Measurements from ENCODE around the gene SENP1. TPM values are rescaled to one million over a fixed set of nuclear protein-coding genes. Genes with fewer than 3 reads are reported as not detected.

Gene SENP1
- total and polyA plus RNA-seq, 2 donors (not counting 3 experiments of a cell fraction or from before 2014, with no cell fraction given) = 9.9 to 20.5 TPM

DNA sequence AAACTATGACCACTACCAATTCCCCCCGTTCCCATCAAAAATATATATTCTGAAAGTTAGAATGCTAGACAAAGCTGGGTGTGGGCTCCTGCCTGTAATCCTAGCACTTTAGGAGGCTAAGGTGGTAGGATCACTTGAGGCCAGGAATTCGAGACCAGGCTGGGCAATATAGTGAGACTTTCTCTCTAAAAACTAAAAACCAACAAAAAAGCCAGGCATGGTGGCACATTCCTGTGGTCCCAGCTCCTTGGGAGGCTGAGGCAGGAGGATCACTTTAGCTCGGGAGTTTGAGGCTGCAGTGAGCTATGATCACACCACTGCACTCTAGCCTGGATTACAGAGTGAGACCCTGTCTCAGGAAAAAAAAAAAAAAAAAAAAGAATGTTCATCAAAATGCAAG lies 52.8 kb downstream of the SENP1 start:
- Histone ChIP-seq H3K4me2 (ENCODE audit: insufficient read depth, low read length) (no peak overlapping the region), H3K79me2 (ENCODE audit: control insufficient read depth, insufficient read depth, low read length) (no peaks in the 10 kb centered on the region), H3K27ac (ENCODE audit: insufficient read depth, low read depth, low read length) (no peak overlapping the region), H3K4me1 (ENCODE audit: control insufficient read depth, extremely low read depth, insufficient read depth, low read length) (no peaks in the 10 kb centered on the region), H4K20me1 (replicated peaks; ENCODE audit: control insufficient read depth, extremely low read depth, insufficient read depth, low read length) (no peaks in the 10 kb centered on the region), H3K9ac (replicated peaks; ENCODE audit: extremely low read depth, insufficient read depth, low read length) (no peak overlapping the region), H3K9me1 (replicated peaks; ENCODE audit: control insufficient read depth, extremely low read depth, insufficient read depth, low read length) (no peaks in the 10 kb centered on the region), H3K4me3 (replicated peaks in 1 of 3; ENCODE audit: insufficient read depth in 1 of 3, low read depth in 1 of 3, low read length in 3 of 3) (no peak overlapping the region), H2AFZ (ENCODE audit: low read depth, low read length) (no peak overlapping the region), H3K9me3 (replicated peaks; ENCODE audit: control insufficient read depth, insufficient read depth, low read length) (no peaks in the 10 kb centered on the region), H3K27me3 (ENCODE audit: control insufficient read depth in 2 of 2, insufficient read depth in 2 of 2, low read length in 2 of 2) (no peaks in the 10 kb centered on the region), H3K36me3 (ENCODE audit: control insufficient read depth in 2 of 2, extremely low read depth in 1 of 2, insufficient read depth in 2 of 2, low read length in 2 of 2) (peaks cover 0 to 3% of the 10 kb centered on the region in 2 experiments)
- TF ChIP-seq, protein P1, sequence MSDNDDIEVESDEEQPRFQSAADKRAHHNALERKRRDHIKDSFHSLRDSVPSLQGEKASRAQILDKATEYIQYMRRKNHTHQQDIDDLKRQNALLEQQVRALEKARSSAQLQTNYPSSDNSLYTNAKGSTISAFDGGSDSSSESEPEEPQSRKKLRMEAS (IDR thresholded peaks at IDR 0.05; ENCODE audit: insufficient read depth, insufficient read length) = no peak
- no peak for TF ChIP-seq POLR2AphosphoS5 (IDR thresholded peaks at IDR 0.05; ENCODE audit: insufficient read depth, low read depth, low read length)
- intact Hi-C loops (cut with micrococcal nuclease) = no loop called here
- ChIA-PET CTCF (no interaction called here), POLR2A (no interaction called here)
- FAIRE-seq (no peak), DNase-seq (ENCODE audit: low read depth, low spot score) (no peak)
- BruUV-seq (replicated peaks) = no TSS peak
- dilution Hi-C loops (cut with MboI; ENCODE audit: extremely low pct_ligation_motif_present, low sequenced_read_pairs) = no loop called here

DNA sequence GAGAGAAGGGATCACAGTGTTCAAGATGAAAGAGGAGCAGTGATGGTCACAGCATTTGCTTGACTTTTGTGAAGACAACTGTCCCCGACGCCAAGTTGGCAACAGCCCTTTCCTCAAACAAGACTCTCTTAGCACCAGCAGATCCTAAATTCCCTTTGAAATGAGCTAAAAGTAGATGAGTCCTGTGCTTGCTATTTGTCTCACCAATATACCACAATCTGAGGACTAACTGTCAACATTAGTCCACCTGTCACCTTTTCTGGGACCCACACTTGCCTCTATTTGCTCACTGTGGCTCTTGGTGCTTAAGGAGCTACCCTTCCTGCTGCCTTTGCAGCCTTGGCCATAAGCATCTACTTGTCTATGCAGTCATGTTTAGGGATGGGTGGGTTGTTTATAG lies 54.2 kb downstream of the SENP1 start:
- intact Hi-C loops (cut with micrococcal nuclease) = no loop called here

More for the DNA sequence above, 54.2 kb downstream of the SENP1 start:
- Histone ChIP-seq H3K36me3 (ENCODE audit: control insufficient read depth in 2 of 2, extremely low read depth in 1 of 2, insufficient read depth in 2 of 2, low read length in 2 of 2) (peaks cover 2 to 3% of the 10 kb centered on the region in 2 experiments), H3K4me2 (ENCODE audit: insufficient read depth, low read length) (no peak overlapping the region), H3K27me3 (ENCODE audit: control insufficient read depth in 2 of 2, insufficient read depth in 2 of 2, low read length in 2 of 2) (no peaks in the 10 kb centered on the region), H3K4me1 (ENCODE audit: control insufficient read depth, extremely low read depth, insufficient read depth, low read length) (no peaks in the 10 kb centered on the region), H4K20me1 (replicated peaks; ENCODE audit: control insufficient read depth, extremely low read depth, insufficient read depth, low read length) (no peaks in the 10 kb centered on the region), H3K9ac (replicated peaks; ENCODE audit: extremely low read depth, insufficient read depth, low read length) (no peak overlapping the region), H3K9me1 (replicated peaks; ENCODE audit: control insufficient read depth, extremely low read depth, insufficient read depth, low read length) (no peaks in the 10 kb centered on the region), H2AFZ (ENCODE audit: low read depth, low read length) (no peak overlapping the region), H3K27ac (ENCODE audit: insufficient read depth, low read depth, low read length) (no peak overlapping the region), H3K79me2 (ENCODE audit: control insufficient read depth, insufficient read depth, low read length) (no peaks in the 10 kb centered on the region), H3K9me3 (replicated peaks; ENCODE audit: control insufficient read depth, insufficient read depth, low read length) (no peaks in the 10 kb centered on the region), H3K4me3 (replicated peaks in 1 of 3; ENCODE audit: insufficient read depth in 1 of 3, low read depth in 1 of 3, low read length in 3 of 3) (no peak overlapping the region)
- no peak for TF ChIP-seq MYC (IDR thresholded peaks at IDR 0.05; ENCODE audit: low read depth, low read length)
- no peak for TF ChIP-seq POLR2A (IDR thresholded peaks at IDR 0.05; ENCODE audit: low read depth, low read length)
- no peak for TF ChIP-seq EZH2 (IDR thresholded peaks at IDR 0.05; ENCODE audit: borderline replicate concordance, low read depth, low read length, severe bottlenecking)
- TF ChIP-seq, protein P1 (IDR thresholded peaks at IDR 0.05; ENCODE audit: insufficient read depth, insufficient read length) = no peak
- TF ChIP-seq JUN (IDR thresholded peaks at IDR 0.05; ENCODE audit: borderline replicate concordance, insufficient read depth, insufficient read length, low read depth) = no peak
- no peak for TF ChIP-seq FOS (IDR thresholded peaks at IDR 0.05; ENCODE audit: borderline replicate concordance, insufficient read depth, low read length)
- no peak for TF ChIP-seq POLR2AphosphoS5 (IDR thresholded peaks at IDR 0.05; ENCODE audit: insufficient read depth, low read depth, low read length)
- no peak for TF ChIP-seq GATA2 (IDR thresholded peaks at IDR 0.05; ENCODE audit: insufficient read depth, insufficient read length, low read depth, low read length)
- TF ChIP-seq, protein P2, sequence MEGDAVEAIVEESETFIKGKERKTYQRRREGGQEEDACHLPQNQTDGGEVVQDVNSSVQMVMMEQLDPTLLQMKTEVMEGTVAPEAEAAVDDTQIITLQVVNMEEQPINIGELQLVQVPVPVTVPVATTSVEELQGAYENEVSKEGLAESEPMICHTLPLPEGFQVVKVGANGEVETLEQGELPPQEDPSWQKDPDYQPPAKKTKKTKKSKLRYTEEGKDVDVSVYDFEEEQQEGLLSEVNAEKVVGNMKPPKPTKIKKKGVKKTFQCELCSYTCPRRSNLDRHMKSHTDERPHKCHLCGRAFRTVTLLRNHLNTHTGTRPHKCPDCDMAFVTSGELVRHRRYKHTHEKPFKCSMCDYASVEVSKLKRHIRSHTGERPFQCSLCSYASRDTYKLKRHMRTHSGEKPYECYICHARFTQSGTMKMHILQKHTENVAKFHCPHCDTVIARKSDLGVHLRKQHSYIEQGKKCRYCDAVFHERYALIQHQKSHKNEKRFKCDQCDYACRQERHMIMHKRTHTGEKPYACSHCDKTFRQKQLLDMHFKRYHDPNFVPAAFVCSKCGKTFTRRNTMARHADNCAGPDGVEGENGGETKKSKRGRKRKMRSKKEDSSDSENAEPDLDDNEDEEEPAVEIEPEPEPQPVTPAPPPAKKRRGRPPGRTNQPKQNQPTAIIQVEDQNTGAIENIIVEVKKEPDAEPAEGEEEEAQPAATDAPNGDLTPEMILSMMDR (IDR thresholded peaks at IDR 0.05; ENCODE audit: extremely low read depth in 1 of 2, insufficient read depth in 1 of 2, low read depth in 1 of 2, low read length in 2 of 2) = no peak
- ChIA-PET CTCF (interaction anchor here (1.2 to 1.4 kb wide), 2 partner anchors 10 to 15 kb away, joined by 3 to 4 read pairs; no protein-coding TSS in a partner anchor), POLR2A (no interaction called here)
- no TSS peak for BruUV-seq (replicated peaks)
- dilution Hi-C loops (cut with MboI; ENCODE audit: extremely low pct_ligation_motif_present, low sequenced_read_pairs) = no loop called here
- no peak for DNase-seq (ENCODE audit: low read depth, low spot score)
- no peak for FAIRE-seq
